Brain microvascular endothelial cell (primary cell): Measurements from ENCODE around the gene KRT84.

Experiments used
- DNase-seq: peaks from one replicate; pipeline ENCODE4 v3.0.0-alpha.2; 2020
- H3K27ac ChIP-seq: fragments of 250-450 bp; sonication (Bioruptor Pico); 2 replicates; pipeline ENCODE4 v1.5.1; 2020; ENCODE audit warnings: mild to moderate bottlenecking, moderate library complexity
- H3K27me3 ChIP-seq: fragments of 250-450 bp; sonication (Bioruptor Pico); replicated peaks from 2 replicates; pipeline ENCODE4 v1.5.1; 2020; ENCODE audit warnings: mild to moderate bottlenecking
- H3K36me3 ChIP-seq: fragments of 250-450 bp; sonication (Bioruptor Pico); replicated peaks from 2 replicates; pipeline ENCODE4 v1.5.1; 2020; ENCODE audit warnings: mild to moderate bottlenecking
- H3K4me3 ChIP-seq: 2 replicates; pipeline ENCODE4 v1.5.1; 2011; ENCODE audit warnings: low read depth, mild to moderate bottlenecking, control low read depth, low read length, moderate library complexity
- in situ Hi-C: cut with HindIII; loops from 2 replicates; pipeline ENCODE4 v1.10.0; 2017; ENCODE audit warnings: low sequenced_read_pairs, low pct_ligation_motif_present
- TF ChIP-seq, protein P1 (sequence below): IDR thresholded peaks from 2 replicates; pipeline ENCODE4 v1.5.1; 2011; ENCODE audit warnings: low read depth, mild to moderate bottlenecking, moderate library complexity, low read length, control low read depth, inconsistent platforms; ENCODE audit errors: missing control alignments

KRT84 gene

GRCh38 chr12:52389313-52390207, 4.1 kb upstream of the KRT84 start:
- no peak for DNase-seq
- Histone ChIP-seq H3K4me3 (no peak overlapping the region), H3K27me3 (peaks cover 11% of the 10 kb centered on the region), H3K36me3 (no peaks in the 10 kb centered on the region), H3K27ac (no peak overlapping the region)
- TF ChIP-seq, protein P1, sequence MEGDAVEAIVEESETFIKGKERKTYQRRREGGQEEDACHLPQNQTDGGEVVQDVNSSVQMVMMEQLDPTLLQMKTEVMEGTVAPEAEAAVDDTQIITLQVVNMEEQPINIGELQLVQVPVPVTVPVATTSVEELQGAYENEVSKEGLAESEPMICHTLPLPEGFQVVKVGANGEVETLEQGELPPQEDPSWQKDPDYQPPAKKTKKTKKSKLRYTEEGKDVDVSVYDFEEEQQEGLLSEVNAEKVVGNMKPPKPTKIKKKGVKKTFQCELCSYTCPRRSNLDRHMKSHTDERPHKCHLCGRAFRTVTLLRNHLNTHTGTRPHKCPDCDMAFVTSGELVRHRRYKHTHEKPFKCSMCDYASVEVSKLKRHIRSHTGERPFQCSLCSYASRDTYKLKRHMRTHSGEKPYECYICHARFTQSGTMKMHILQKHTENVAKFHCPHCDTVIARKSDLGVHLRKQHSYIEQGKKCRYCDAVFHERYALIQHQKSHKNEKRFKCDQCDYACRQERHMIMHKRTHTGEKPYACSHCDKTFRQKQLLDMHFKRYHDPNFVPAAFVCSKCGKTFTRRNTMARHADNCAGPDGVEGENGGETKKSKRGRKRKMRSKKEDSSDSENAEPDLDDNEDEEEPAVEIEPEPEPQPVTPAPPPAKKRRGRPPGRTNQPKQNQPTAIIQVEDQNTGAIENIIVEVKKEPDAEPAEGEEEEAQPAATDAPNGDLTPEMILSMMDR: no peak
- in situ Hi-C loops: loop anchor here (25.0 kb wide), 1 partner anchor 473 kb away; no protein-coding TSS in a partner anchor

GRCh38 chr12:52387859-52388258, 2.4 kb upstream of the KRT84 start:
- Histone ChIP-seq H3K4me3 (no peak overlapping the region), H3K27me3 (peaks cover 11% of the 10 kb centered on the region), H3K27ac (no peak overlapping the region), H3K36me3 (no peaks in the 10 kb centered on the region)
- TF ChIP-seq, protein P1: no peak
- in situ Hi-C loops: loop anchor here (25.0 kb wide), 1 partner anchor 474 kb away; no protein-coding TSS in a partner anchor
- DNase-seq: no peak

GRCh38 chr12:52383331-52383730, 2.1 kb downstream of the KRT84 start:
- no peak overlapping the region for H3K4me3 ChIP-seq
- peaks cover 9% of the 10 kb centered on the region for H3K27me3 ChIP-seq
- in situ Hi-C loops: loop anchor here (25.0 kb wide), 1 partner anchor 479 kb away; no protein-coding TSS in a partner anchor
- no peaks in the 10 kb centered on the region for H3K36me3 ChIP-seq
- H3K27ac ChIP-seq: no peak overlapping the region
- TF ChIP-seq, protein P1: no peak
- no peak for DNase-seq

GRCh38 chr12:52382854-52383253, 2.6 kb downstream of the KRT84 start:
- peaks cover 8% of the 10 kb centered on the region for H3K27me3 ChIP-seq
- no peak overlapping the region for H3K27ac ChIP-seq
- in situ Hi-C loops: loop anchor here (25.0 kb wide), 1 partner anchor 479 kb away; no protein-coding TSS in a partner anchor
- H3K36me3 ChIP-seq: no peaks in the 10 kb centered on the region
- TF ChIP-seq, protein P1: no peak
- no peak overlapping the region for H3K4me3 ChIP-seq
- no peak for DNase-seq

GRCh38 chr12:52381206-52381605, 4.2 kb downstream of the KRT84 start:
- Histone ChIP-seq H3K36me3 (no peaks in the 10 kb centered on the region), H3K4me3 (no peak overlapping the region), H3K27ac (no peak overlapping the region), H3K27me3 (no peaks in the 10 kb centered on the region)
- in situ Hi-C loops: loop anchor here (25.0 kb wide), 1 partner anchor 481 kb away; no protein-coding TSS in a partner anchor
- TF ChIP-seq, protein P1: no peak
- no peak for DNase-seq
